Smooth muscle cell of the pulmonary artery (primary cell): ENCODE data around the gene NRIP1. TPM values are rescaled to one million over a fixed set of nuclear protein-coding genes. Genes with fewer than 3 reads are reported as not detected.

Experiments used
- total RNA-seq: library from RNA; depleted of rRNA; stranded (reverse); fragments of >200 nt; gene quantifications from 2 replicates; pipeline ENCODE4 v1.2.3, GENCODE V29; 2014

NRIP1 gene
- 22.0 and 27.7 TPM in 2 replicates for total RNA-seq

GRCh38 chr21:15064576-15065391 lies at the start of gene NRIP1:
TSS of gene NRIP1 (minus strand) at chr21:15065000. CDS start at chr21:14968192, 96,808 bp downstream.

